Uterus (tissue), 2 donors: Measurements from ENCODE around the gene VSIR.

Source experiments
- POLR2A ChIP-seq, 2 donors: fragments of 450-650 bp; IDR thresholded peaks; one replicate each; pipeline ENCODE4 v1.6.1; 2016; ENCODE audit warnings: antibody characterized with exemption in 2 of 2, mild to moderate bottlenecking in 1 of 2, moderate library complexity in 1 of 2
- TF ChIP-seq, protein P1 (sequence below), 4 experiments: fragments of 200-600 bp in 2 of 4; fragments of 450-650 bp in 2 of 4; sonication (generic) in 2 of 4; IDR thresholded peaks; one replicate each; pipeline ENCODE4 v1.5.1; 2016 to 2019; ENCODE audit warnings: antibody characterized with exemption in 4 of 4, mild to moderate bottlenecking in 2 of 4, moderate library complexity in 1 of 4

DNA sequence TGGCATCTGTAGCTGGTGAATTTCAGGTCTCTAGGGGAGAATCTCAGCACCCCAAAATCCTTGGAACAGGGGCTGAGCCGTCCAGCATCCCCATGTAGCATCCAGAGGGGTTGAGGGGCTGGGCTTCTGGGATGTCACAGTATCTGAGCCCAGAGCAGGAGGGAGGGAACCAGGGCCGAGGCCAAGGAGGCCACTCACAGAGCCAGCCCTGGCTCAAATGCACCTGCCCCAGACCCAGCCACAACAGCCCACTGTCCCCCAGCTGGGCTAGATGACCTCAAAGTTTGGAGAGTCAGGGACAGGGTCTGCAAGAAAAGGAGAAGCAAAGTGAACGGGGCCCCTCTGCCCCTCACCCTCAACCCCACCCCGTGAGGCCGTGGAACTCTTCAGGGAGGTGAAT is 22.3 kb downstream of the VSIR start:
- TF ChIP-seq, protein P1, sequence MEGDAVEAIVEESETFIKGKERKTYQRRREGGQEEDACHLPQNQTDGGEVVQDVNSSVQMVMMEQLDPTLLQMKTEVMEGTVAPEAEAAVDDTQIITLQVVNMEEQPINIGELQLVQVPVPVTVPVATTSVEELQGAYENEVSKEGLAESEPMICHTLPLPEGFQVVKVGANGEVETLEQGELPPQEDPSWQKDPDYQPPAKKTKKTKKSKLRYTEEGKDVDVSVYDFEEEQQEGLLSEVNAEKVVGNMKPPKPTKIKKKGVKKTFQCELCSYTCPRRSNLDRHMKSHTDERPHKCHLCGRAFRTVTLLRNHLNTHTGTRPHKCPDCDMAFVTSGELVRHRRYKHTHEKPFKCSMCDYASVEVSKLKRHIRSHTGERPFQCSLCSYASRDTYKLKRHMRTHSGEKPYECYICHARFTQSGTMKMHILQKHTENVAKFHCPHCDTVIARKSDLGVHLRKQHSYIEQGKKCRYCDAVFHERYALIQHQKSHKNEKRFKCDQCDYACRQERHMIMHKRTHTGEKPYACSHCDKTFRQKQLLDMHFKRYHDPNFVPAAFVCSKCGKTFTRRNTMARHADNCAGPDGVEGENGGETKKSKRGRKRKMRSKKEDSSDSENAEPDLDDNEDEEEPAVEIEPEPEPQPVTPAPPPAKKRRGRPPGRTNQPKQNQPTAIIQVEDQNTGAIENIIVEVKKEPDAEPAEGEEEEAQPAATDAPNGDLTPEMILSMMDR (IDR thresholded peaks at IDR 0.05), result no peak
- no peak for TF ChIP-seq POLR2A (IDR thresholded peaks at IDR 0.05)
